ENCODE results near the gene RECQL5. TPM values are rescaled to one million over a fixed set of nuclear protein-coding genes. Genes with fewer than 3 reads are reported as not detected.
A peak's percentile ranks its signal among the peaks of the same experiment; 100 is the strongest.

Gene RECQL5
- total and polyA plus RNA-seq, 2 of the 8 experiments (the other 6 are each of a cell fraction or from before 2014, with no cell fraction given), result 15.1 to 41.1 TPM

- H3K23ac ChIP-seq (ENCODE audit: insufficient read length), result no peak overlapping the region
- no peak overlapping the region for H3K4me2 ChIP-seq (ENCODE audit: insufficient read depth in 1 of 2, low read depth in 2 of 2, low read length in 2 of 2)
- WGBS, 2 experiments (ENCODE audit: extremely low coverage in 1 of 2, insufficient coverage in 1 of 2, insufficient read length in 1 of 2, insufficient replicate concordance in 2 of 2, low coverage in 1 of 2, low lambda C conversion rate in 2 of 2, missing lambda C conversion rate in 1 of 2), result 89% methylated on average over 12 of the region's 13 CpGs; no CpG with 5 or more reads in 1 of the 2 experiments
- H3K27ac ChIP-seq (ENCODE audit: low read depth, low read length), result no peak overlapping the region
- H3K27me3 ChIP-seq (replicated peaks in 1 of 4; ENCODE audit: control insufficient read depth in 3 of 4, extremely low read depth in 1 of 4, insufficient read depth in 3 of 4, low read length in 3 of 4), result no peaks in the 10 kb centered on the region
- no peak overlapping the region for H2BK20ac ChIP-seq (ENCODE audit: low read length)
- 0 out of 2 replicates have a peak overlapping the region, but pooled peaks have one; percentile 17 for H2BK12ac ChIP-seq (ENCODE audit: low read depth, low read length)
- ChIA-PET POLR2A (ENCODE audit: partially characterized antibody) (interaction anchor here (0.6 to 2.2 kb wide), 4 partner anchors 10 to 144 kb away, joined by 3 to 9 read pairs (median 4); partner anchors contain the start of gene UNK), CTCF (ENCODE audit: partially characterized antibody) (interaction anchor here (0.6 to 59.2 kb wide), 6 partner anchors 3 to 113 kb away, joined by 4 to 2200 read pairs (median 158); partner anchors contain the start of genes RECQL5, SAP30BP and SMIM5)
- H2BK15ac ChIP-seq (ENCODE audit: low read length), result no peak overlapping the region
- DNase-seq (ENCODE audit: low read depth in 1 of 2, low spot score in 2 of 2), result no peak
- H3K23me2 ChIP-seq (ENCODE audit: low read depth, low read length), result no peaks in the 10 kb centered on the region
- H3K79me2 ChIP-seq (ENCODE audit: control insufficient read depth in 1 of 2, insufficient read depth in 2 of 2, low read length in 2 of 2), result no peaks in the 10 kb centered on the region; a peak in 1 of 4 replicates
- H2BK120ac ChIP-seq (replicated peaks; ENCODE audit: low read depth, low read length), result no peak overlapping the region
- H3K14ac ChIP-seq (ENCODE audit: insufficient read length), result no peak overlapping the region
- H3K18ac ChIP-seq (ENCODE audit: extremely low read depth, low read length), result no peak overlapping the region
- H3K56ac ChIP-seq (replicated peaks; ENCODE audit: insufficient read length, low read depth, low read length), result no peak overlapping the region
- no peak overlapping the region for H4K91ac ChIP-seq (replicated peaks; ENCODE audit: insufficient read length, low read length)
- H2BK5ac ChIP-seq (ENCODE audit: low read depth, low read length), result no peak overlapping the region; the same call in 1 of the 2 replicates
- no peak overlapping the region for H3K4ac ChIP-seq (replicated peaks; ENCODE audit: insufficient read length, low read depth, low read length)
- H4K20me1 ChIP-seq (replicated peaks in 1 of 2; ENCODE audit: control insufficient read depth in 1 of 2, insufficient read depth in 2 of 2, low read length in 2 of 2), result peaks cover 0 to 4% of the 10 kb centered on the region in 2 experiments
- H3K4me1 ChIP-seq (replicated peaks in 1 of 4; ENCODE audit: control insufficient read depth in 3 of 4, insufficient read depth in 4 of 4, low read length in 3 of 4), result peaks cover 5 to 16% (median 10%) of the 10 kb centered on the region in 4 experiments
- H3K36me3 ChIP-seq (ENCODE audit: control insufficient read depth in 2 of 4, insufficient read depth in 4 of 4, low read length in 3 of 4), result no peaks in the 10 kb centered on the region; a peak in 1 of 8 replicates
- H4K8ac ChIP-seq (ENCODE audit: extremely low read depth, insufficient read depth, low read length), result peak overlapping the region; percentile 3; the same call in 1 of the 2 replicates
- FAIRE-seq, result no peak
- no peak overlapping the region for H4K5ac ChIP-seq (ENCODE audit: insufficient read length, low read depth, low read length)
- no peak overlapping the region for H2AFZ ChIP-seq (ENCODE audit: low read length)
- H3K9ac ChIP-seq (replicated peaks in 1 of 4; ENCODE audit: extremely low read depth in 1 of 4, low read depth in 3 of 4, low read length in 3 of 4), result no peak overlapping the region
- no peak overlapping the region for H3K4me3 ChIP-seq (ENCODE audit: extremely low read depth in 1 of 4, insufficient read depth in 2 of 4, low read depth in 3 of 4, low read length in 4 of 4)
- H3K79me1 ChIP-seq (ENCODE audit: low read depth, low read length), result no peaks in the 10 kb centered on the region
- H3K9me3 ChIP-seq (ENCODE audit: insufficient read depth in 2 of 2, low read depth in 1 of 2, low read length in 1 of 2), result no peaks in the 10 kb centered on the region
- no peak overlapping the region for H2AK5ac ChIP-seq (ENCODE audit: low read depth, low read length)
- TF ChIP-seq SUZ12 (IDR thresholded peaks at IDR 0.05; ENCODE audit: low read length) (no peak), BACH1 (IDR thresholded peaks at IDR 0.05; ENCODE audit: low read length) (no peak), SIRT6 (IDR thresholded peaks at IDR 0.05; ENCODE audit: low read length) (no peak), KDM1A (IDR thresholded peaks at IDR 0.05; ENCODE audit: borderline replicate concordance, low read length) (no peak), BRCA1 (IDR thresholded peaks at IDR 0.05; ENCODE audit: low read depth, low read length) (no peak), PHF8 (conservative IDR thresholded peaks at IDR 0.05; ENCODE audit: low read depth, low read length) (no peak), CEBPB (IDR thresholded peaks at IDR 0.05; ENCODE audit: low read depth, low read length) (no peak), RFX5 (IDR thresholded peaks at IDR 0.05; ENCODE audit: borderline replicate concordance, low read depth, low read length) (no peak), KDM4A (IDR thresholded peaks at IDR 0.05; ENCODE audit: low read depth, low read length, severe bottlenecking) (no peak), CBX8 (IDR thresholded peaks at IDR 0.05; ENCODE audit: borderline replicate concordance, low read depth, low read length) (no peak), SRF (IDR thresholded peaks at IDR 0.05; ENCODE audit: low read depth, low read length) (no peak), TEAD4 (IDR thresholded peaks at IDR 0.05; ENCODE audit: low read depth, low read length) (no peak)
- TF ChIP-seq, protein P1, sequence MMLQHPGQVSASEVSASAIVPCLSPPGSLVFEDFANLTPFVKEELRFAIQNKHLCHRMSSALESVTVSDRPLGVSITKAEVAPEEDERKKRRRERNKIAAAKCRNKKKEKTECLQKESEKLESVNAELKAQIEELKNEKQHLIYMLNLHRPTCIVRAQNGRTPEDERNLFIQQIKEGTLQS (IDR thresholded peaks at IDR 0.05; ENCODE audit: insufficient read depth, low read depth, low read length), result no peak
Observed at GRCh38 chr17:75640556-75641119, 26.3 kb downstream of the RECQL5 start.

Data from H1 (cell line).